Fibroblast of the aortic adventitia (primary cell): ENCODE measurements around the gene ATP6V0D1. TPM values are rescaled to one million over a fixed set of nuclear protein-coding genes. Genes with fewer than 3 reads are reported as not detected.

Experiments used
- DNase-seq: peaks from one replicate; pipeline ENCODE4 v3.0.0-alpha.2; 2010; ENCODE audit warnings: low read depth
- H3K4me3 ChIP-seq: 2 replicates; pipeline ENCODE4 v1.5.1; 2011; ENCODE audit warnings: low read depth, mild to moderate bottlenecking, control low read depth, low read length, moderate library complexity
- total RNA-seq: library from RNA; depleted of rRNA; stranded (reverse); fragments of >200 nt; gene quantifications from 2 replicates; pipeline ENCODE4 v1.2.3, GENCODE V29; 2012; ENCODE audit warnings: low replicate concordance
- TF ChIP-seq, protein P1 (sequence below): IDR thresholded peaks from 2 replicates; pipeline ENCODE4 v1.5.1; 2011; ENCODE audit warnings: mild to moderate bottlenecking, low read length, control low read depth, inconsistent platforms; ENCODE audit not compliant: insufficient read depth

Gene ATP6V0D1
- total RNA-seq, 1 donor, result 114 TPM

DNA sequence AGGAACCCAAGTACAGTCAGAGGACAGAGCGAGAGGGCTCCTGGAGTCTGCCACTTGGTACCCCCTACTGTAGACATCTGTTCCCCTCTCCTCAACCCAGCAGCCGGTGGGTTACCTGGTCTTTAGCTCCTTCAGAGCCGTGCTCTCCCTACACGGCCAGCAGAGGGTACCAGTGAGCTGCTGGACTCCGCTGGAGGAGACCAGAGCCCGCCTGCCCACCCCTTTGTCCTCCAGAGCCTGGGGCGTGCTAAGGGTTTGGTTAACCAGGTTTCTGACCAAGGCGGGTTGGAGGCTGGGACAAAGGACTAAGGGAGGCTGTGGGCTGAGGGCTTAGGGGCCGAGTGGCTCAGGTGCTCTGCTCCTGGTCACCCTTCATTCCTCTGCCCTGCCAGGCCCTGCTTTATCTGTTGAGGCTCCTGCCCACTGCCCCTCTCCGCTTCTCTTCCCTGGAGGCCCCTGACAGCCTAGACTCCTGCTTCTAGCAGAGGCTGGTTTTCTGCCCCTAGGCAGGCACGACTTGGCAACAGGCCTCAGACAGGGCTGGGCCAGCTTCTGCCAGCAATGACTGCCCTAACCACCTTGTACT, 52.7 kb downstream of the ATP6V0D1 start:
- DNase-seq, result peak; percentile 59
- H3K4me3 ChIP-seq, result no peak overlapping the region
- TF ChIP-seq, protein P1, sequence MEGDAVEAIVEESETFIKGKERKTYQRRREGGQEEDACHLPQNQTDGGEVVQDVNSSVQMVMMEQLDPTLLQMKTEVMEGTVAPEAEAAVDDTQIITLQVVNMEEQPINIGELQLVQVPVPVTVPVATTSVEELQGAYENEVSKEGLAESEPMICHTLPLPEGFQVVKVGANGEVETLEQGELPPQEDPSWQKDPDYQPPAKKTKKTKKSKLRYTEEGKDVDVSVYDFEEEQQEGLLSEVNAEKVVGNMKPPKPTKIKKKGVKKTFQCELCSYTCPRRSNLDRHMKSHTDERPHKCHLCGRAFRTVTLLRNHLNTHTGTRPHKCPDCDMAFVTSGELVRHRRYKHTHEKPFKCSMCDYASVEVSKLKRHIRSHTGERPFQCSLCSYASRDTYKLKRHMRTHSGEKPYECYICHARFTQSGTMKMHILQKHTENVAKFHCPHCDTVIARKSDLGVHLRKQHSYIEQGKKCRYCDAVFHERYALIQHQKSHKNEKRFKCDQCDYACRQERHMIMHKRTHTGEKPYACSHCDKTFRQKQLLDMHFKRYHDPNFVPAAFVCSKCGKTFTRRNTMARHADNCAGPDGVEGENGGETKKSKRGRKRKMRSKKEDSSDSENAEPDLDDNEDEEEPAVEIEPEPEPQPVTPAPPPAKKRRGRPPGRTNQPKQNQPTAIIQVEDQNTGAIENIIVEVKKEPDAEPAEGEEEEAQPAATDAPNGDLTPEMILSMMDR, result peak; percentile 92

DNA sequence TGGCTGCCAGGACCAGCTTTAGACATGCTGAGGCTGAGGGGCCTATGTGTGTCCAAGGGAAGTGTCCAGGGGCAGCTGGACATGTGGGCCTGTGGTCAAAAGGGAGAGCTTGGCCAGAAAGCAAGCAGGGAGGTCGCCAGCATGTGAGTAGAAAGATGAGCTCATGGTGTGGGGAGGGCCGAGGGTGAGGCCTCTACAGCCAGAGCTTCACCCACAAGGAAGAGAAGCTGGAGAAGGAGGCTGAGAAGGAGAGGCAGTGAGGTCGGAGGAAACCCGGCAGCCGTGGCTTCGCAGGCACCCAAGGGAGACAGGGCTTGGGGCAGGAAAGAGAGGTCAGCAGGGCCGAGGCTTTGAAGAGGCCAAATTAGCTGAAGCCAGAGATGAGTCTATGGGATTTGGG, 54.0 kb downstream of the ATP6V0D1 start:
- no peak for DNase-seq
- TF ChIP-seq, protein P1, result no peak
- H3K4me3 ChIP-seq, result no peak overlapping the region

DNA sequence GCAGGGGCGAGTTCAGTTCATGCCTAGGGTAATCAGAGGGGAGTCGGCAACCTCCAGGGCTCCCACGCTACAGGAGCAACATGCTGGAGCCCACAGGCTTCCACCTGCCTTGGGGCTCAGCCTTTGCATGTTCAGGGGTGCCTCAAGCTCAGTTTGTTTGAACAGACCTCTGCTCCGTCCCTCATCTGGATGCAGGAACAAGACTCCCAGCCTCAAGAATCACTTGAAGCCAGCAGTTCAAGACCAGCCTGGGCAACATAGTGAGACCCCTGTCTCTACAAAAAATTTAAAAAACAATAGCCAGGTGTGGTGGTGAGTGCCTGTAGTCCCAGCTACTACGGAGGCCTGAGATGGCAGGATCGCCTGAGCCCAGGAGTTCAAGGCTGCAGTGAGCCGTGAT, 54.9 kb downstream of the ATP6V0D1 start:
- DNase-seq, result no peak
- H3K4me3 ChIP-seq, result no peak overlapping the region
- TF ChIP-seq, protein P1, result no peak

DNA sequence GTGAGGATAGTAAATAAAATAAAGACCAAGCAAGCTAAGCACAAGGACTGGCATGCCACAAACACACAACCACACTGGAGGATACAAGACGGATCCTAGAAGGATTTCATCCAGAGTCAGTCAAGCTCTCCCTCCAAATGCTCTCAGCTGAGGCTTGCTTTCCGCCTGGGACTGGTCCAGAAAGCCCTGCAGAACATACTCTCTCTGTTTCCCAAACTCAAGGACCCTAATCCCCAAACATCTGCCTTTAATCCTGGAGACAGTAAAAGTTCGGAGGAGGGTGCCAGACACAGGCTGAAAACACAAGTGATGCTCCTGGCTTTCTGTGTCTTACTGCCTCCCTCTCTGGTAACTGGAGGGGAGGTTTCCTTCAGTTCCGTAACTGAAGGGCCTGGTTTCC, 55.4 kb downstream of the ATP6V0D1 start:
- DNase-seq, result no peak
- TF ChIP-seq, protein P1, result no peak

DNA sequence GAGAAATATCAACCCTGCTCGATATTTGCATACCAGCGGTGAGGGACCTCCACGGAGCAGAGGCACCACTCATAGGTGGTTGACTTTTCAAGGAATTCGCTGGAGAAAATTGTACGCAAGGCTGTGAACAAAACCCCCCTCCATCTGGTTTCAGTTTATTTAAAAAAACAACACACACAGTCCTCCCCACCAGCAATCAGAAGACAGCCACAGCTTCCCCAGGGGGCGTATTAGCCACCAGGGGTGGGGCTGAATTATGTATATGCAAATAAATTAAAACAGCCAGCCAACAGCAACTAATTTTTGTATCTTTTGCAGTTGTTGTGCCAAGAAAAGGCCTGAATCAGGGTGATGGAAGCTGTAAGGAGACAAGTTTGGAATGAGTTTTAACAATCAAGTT, 55.9 kb downstream of the ATP6V0D1 start:
- H3K4me3 ChIP-seq, result no peak overlapping the region
- DNase-seq, result no peak
- TF ChIP-seq, protein P1, result no peak

More for the DNA sequence above, 55.4 kb downstream of the ATP6V0D1 start:
- no peak overlapping the region for H3K4me3 ChIP-seq

DNA sequence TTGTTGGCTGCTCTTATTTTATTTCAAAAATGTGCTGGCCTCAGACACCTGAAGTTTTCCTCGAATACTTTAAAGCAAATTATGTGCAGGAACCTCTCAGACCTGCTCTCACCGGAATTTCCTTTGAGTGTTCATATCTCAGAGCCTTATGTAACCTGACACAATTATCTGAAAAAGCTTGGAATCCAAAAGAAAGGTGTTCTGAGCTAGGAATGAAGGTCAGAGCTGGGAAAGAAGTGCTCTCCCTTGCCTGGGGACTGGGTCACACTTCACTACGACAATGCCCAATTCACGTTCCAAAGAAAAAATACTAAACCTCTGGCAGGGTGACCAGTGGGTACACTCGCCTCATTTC, 56.7 kb downstream of the ATP6V0D1 start:
- H3K4me3 ChIP-seq, result no peak overlapping the region
- TF ChIP-seq, protein P1, result no peak
- no peak for DNase-seq
